GDM1 (cell line): ENCODE results near the gene INO80B.
"Not testable (repeated sequence)": the region's sequence is repeated elsewhere in the genome, so short reads cannot be mapped to it uniquely, and the experiment has no call there.

ENCODE experiments used
- DNase-seq: peaks from one replicate; lab custom pipeline; 2025; lab: John Stamatoyannopoulos, UW

INO80B gene

DNA sequence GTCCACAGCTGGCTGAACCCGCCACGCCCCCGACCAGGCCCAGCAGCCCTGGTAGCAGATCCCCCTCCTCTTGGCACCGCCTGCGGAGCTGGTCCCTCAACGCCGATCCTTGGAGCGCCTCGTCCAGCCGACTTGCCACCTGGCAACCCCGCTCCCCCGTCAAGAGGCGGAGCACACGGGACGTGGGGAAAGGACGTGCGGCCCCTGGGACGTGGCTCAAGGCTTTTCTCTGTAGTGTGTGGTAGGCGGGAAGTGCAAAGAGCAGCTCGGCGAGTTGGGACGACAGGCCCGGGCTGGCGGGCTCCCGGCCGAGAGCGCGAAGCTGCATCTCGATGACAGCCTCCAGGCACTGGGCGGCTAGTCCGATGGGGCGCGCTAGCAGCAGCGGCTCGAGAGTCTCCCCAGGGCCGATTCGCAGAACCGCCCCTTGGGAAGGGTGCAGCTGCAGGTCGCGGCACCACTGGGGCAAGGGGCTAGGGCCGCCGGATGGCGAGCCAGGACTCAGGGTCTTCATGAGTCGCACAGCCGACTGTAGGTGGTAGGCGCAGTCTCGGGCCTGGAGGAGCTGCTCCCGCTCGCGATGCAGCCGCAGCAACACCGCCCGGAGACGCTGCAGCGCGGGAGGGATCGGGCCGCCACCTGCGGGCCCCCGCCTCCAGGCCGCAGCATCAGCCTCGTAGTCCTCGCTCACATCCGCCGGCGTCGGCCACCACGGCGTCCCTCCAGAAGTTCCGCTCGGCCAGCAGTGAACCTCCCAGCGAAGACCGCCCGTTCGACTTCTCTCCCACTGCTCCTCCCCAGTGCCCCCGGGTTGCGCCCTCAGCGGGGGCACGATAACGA lies 27.3 kb downstream of the INO80B start:
- DNase-seq = no peak

DNA sequence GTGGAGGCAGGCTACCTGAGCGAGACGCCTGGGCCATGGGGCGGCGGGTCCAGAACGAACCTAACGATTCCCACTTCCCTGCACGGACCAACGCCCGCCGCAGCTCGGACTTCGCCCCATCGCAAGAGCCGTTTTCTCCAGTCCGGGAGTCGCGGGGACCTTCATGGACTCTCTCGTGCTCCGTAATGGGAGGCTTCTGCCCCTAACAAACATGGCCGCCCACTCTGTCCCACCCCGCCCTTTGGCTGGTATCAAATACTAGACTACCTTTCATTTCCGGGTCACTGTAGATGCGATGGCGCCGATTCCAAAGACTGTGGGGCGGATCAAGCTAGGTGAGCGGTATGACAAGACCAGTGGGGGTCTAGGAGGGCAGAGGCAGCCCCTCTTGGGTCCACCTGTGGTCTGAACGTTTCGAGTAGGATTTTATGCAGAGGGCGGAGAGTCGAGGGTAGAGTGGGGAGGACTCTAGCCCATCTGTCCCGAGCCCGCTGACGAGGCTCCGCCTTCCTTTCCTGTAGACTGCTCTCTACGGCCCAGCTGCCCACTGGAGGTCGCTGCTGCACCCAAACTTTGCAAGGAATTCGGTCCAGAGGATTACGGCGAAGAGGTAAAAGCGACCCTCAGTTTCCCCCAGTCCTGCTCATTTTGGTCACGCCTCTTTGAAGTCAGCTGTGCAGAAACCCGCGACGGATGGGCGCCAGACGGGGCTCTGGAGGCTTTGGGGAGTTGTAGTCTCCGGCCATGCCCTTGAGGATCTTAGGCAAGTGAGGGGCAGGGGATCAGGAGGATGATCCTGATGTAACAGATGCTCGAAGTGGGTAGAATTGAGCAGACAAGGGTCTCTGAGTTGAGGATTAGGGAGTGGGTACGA lies 28.2 kb downstream of the INO80B start, which contains the start of the genes CCDC142 and TTC31:
CCDC142 (minus strand) TSS at position 198 of the 874 bp plus-strand sequence; CDS start at position 37, 161 bp downstream.
TTC31 (plus strand) TSS at position 281 of the 874 bp plus-strand sequence; CDS start at position 296, 15 bp downstream.
- peak; percentile 87 for DNase-seq

DNA sequence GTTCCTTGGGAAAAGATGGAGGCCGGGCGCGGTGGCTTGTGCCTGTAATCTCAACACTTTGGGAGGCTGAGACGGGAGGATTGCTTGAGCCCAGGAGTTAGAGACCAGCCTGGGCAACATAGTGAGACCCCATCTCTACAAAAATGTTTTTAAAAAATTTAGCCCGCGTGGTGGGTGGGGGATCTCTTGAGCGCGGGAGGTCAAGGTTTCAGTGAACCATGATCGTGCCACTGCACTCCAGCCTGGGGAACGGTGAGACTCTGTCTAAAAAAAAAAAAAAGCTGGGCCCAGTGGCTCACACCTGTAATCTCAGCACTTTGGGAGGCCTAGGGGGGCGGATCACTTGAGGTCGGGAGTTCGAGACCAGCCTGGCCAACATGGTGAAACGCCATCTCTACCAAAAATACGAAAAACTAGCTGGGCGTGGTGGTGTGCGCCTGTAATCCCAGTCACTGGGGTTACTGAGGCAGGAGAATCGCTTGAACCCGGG lies 28.8 kb downstream of the INO80B start:
- DNase-seq = not testable (repeated sequence)

DNA sequence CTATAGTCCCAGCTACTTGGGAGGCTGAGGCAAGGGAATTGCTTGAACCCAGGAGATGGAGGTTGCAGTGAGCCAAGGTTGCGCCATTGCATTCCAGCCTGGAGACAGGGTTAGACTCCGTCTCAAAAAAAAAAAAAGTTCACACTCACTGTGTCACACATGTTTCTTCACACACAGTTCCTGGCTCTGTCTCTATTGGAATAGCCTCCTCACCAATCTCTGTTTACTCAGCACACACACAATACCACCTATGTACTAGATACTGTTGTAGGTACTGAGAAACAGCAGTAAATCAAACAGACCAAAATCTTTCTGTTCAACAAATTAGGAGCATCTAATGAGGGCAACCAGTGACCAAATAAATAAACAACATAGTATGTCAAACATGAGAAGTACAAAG lies 31.3 kb downstream of the INO80B start:
- no peak for DNase-seq

DNA sequence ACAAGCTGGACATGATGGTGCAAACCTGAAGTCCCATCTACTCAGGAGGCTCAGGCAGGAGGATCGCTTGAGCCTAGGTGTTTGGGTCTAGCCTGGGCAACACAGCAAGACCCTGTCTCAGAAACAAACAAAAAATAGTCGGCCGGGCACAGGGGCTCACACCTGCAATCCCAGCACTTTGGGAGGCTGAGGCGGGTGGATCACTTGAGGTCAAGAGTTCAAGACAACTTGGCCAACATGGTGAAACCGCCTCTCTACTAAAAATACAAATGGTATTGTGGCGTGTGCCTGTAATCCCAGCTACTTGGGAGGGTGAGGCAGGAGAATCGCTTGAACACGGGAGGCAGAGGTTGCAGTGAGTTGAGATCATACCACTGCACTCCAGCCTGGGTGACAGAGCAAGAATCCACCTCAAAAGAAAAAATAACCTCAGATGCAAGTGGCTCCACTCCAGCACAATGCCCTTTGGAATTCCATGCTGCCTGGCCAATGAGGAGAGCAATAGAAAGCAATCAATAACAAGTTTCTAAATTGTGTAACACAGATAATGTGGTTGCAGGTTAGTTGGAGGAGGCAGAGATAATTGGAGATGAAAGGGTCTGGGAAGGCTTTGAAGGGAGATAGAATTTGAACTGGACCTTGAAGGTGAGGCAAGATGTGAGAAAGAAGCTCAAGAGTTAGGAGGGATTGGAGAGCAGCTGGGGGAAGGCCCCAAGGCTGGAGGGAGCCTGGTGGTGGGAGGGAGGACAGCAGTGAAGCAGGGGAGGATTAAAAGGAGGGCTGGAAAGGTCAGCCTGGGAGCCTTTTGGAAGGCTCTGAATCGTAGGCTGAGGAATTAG lies 34.0 kb downstream of the INO80B start:
- DNase-seq = no peak

DNA sequence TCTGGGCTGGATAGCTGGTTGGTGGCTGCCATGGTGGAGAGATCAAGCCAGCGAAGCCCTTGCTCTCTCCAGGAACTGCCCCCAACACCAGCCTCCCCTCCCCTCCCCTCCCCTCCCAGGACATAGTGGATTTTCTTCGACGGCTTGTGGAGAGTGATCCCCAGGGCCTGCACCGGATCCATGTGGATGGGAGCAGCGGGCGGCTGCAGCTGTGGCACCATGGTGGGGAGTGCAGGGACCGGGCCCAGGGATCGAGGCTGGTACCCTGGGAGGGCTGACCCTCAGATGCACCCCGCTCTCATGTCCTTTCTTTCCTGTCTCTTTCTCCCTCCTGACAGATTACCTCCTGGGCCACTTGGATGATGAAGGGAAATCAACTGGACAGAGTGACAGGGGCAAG lies 35.0 kb downstream of the INO80B start:
- DNase-seq = no peak

DNA sequence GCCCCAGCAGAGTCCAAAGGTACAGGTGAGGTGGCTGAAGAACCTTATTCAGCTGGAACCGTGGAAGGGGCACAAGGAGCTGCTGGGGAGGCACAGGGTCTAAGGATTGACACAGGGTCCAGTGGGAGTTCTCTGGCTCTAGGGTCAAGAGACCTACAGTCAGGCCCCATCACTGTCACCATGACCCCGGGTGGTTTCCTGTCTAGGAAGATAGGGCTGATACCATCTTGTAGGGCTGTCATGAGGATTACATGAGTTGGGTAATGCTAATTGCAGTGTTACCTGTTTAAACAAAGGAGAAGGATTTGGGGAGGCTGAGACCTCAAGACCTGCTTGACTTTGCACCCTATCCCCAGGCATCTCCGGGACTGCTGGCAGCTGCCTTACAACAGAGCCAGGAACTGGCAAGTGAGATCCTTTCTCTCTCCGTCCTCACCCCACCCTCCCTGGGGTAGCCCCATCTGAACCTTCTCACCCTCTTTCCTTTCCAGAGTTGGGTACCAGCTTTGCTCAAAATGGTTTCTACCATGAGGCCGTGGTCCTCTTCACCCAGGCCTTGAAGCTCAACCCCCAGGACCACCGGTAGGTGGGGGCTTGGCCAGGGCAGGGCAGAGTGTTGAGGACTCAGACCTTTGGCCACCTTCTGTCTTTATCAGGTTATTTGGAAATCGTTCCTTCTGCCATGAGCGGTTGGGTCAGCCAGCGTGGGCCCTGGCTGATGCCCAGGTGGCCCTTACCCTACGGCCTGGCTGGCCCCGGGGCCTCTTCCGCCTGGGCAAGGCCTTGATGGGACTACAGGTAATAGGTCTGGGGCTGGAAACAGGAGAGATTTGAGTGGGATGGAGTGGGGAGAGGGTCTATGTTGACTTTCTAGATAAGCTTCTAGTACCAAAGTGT lies 37.0 kb downstream of the INO80B start:
- no peak for DNase-seq

DNA sequence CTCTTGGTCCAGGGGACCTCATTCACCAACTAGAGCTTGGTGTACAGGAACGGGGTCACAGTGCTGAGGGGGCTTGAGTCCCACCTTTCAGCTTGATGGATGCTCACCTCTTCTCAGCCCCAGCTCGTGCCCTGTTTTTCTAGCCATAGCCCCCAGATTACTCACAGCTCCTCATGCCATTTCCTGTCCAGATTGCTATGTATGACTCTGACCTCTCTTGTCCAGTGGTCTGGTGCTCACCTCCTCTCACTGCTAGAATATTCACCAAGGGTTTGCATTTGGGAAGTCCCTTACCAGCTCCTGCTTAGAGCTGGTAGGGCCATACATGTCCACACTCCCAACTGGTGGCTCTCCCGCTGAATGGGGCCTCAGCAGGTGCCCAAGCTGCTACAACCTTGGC lies 38.7 kb downstream of the INO80B start:
- no peak for DNase-seq

DNA sequence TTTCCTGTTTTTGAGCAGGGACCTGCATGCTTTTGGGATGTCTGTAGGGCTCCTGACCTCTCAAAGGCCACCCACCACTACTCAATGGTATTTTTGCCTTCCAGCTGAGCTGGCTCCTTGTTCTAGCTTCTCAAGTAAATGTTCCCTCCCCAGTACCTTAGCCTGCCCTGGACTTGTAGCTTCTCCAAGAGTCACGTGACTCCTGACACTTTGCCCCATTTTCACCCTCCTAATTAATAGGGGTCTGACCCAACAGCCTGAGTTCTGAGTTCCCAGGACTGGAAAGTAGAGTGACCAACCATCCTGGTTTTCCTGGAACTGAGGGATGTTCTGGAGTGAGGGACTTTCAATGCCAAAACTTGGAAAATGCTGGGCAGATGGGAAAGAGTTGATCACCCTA lies 40.6 kb downstream of the INO80B start:
- DNase-seq = no peak

DNA sequence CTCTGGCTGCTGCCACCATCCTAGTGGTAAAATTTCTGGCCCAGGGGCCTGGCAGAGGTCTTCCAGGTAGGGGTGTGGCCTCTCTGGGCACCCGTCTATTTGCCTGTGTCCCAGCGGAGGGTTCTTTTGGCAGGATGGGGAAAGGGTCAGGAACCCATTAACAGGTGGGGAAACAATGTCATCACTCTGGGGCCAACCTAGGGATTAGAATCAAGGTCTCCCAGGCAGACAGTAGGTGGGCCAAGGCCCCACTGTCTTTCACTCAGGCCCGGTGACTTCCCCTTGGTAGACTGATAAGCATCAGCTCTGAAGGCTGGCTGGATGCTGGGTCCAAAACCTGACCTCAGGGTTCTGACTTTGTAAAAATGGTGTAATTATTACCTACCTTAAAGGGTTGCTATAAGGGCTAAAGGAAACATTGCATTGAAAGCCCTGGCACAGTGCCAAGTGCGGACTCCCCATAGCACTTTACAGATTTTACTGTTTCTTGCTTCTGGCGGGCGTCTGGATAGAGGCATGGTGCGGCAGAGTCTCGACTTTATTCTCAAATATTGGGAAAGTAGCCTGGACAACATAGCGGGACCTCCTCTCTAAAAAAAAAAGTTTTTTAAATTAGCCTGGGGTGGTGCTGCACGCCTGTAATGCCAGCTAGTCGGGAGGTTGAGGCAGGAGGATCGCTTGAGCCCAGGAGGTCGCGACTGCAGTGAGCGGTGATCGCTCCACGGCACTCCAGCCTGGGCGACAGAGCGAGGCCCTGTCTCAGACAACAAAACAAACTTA lies 42.3 kb downstream of the INO80B start:
- DNase-seq = no peak

DNA sequence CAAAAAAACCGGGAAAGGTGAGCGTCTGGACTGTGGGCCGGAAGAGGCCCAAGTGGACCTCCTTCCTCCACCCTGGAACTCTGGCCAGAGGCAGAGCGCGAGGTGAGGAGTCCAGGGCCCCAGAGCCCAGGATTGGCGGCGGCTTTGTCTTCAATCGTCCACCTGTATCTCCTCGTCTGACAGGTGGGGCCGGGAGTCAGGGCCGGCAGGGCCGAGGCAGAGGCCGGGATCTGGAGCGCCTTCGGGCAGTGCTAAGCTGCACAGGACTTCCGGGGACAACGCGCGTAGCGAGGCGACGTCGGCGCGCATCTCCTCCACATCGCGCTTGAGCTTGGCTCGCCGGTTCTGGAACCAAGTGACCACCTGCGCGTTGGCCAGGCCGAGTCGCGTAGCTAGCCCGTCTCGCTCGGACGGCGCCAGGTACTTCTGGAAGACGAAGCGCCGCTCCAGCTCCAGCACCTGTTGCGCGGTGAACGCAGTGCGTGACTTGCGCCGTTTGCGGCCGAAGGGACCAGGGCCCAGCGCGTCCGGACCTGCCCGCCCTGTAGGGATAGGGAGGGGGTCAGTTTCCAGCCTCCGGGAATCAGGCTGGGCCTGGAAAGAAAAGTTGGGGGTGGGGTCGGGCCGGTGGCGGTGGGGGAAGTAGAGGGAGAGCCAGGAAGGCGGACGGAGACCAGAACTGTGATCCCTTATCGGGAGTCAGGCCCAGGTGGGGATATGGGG lies 43.1 kb downstream of the INO80B start:
- no peak for DNase-seq

DNA sequence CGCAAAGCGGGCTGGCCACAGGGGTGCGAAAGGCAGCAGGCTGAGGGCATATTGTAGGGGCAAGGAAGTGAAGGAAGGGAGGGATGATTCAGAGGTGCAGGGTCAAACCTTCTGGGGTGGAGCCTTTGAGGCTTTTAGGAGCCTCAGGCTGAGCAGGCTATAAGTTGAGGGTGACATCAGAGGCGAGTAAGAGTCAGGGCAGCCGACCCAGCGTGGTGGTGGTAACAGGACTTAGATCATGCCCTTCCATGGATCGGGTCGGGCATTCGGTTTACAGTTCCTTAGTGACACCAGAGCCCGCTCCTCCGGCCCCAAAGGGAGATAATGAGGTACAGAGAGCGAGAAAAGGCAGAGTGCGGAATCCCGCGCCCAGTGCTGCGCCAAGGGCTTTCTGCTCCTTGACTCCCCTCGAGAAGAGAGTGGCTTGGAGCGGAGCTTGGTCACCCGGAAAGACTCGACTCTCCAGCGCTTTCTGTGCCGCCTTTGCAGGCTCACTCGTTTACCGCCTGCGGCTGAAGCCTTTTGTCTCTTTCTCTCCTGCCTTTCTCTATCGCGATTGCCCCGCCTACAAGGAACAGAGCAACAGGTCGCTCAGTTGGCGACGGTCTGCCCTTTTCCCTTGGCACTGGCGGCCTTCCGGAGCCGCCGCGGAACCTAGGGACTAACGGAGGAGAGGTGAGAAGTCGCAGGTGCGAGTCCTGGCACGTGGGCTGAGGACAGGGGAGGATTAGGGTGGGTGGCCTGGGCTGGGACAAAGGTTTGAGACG lies 43.8 kb downstream of the INO80B start:
- DNase-seq = no peak

DNA sequence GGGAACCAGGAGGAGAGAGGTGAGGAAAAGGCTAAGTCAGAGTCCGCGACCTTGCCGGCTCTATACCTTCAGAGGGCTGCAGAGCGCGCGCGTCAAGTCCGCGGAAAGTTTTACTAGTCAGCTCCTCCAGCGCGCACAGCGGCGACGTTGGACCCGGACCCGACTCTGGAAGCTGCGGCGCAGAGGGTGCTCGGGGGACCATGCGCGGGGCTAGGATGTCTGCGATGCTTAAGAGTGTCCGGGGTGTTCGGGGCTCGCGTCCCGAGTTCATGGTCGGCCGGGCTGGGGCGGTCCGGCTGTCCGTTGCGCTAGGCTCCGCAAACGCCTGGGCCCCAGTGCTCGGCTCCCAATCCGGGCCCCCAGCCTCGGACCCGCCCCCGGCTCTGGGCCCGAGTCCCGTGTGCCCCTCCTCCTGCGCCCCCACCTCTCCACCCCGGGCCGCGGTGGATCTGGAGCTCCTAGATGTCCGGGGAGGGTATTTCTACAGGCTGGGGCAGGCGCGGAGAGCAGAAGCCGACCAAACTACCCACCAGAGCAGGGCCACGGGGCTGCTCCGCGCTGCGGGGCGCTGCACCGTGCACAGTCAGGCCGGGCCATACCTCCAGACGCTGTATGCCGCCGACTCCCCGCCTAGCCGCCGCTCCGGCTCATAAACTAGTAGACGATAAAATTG lies 44.5 kb downstream of the INO80B start, which contains the start of gene LBX2:
LBX2 (minus strand) TSS at position 337 of the 673 bp plus-strand sequence; CDS start at position 271, 66 bp downstream.
- DNase-seq = no peak

DNA sequence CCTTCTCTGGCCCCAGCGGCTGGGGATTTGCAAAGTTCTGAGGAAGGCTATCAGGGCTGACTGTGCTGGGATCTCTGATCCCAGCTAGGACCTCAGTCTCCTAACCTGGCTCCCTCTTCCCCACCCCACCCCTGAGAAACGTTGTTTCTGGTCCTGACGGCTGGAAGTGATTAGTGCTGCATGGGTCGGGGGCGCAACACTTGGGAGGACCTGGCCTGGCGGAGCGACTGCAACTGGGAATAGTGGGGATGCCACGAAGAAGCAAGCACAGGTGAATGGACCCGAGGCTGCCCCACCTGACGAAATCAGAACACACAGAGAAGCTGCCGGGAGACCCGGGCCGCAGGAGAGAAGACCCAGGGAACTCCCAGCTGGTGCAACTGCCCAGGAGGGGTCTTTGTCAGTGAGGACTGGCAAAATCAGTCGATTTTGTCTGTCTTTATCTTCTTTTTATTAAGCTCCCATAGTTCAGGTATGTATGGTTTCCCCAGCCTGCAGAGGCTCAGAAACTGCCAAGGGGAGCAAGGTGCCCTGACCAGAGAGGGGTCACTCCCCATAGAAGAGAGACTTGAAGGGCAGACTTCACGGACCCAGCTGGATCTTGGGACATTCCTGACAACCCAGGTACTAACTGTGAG lies 45.2 kb downstream of the INO80B start:
- no peak for DNase-seq

DNA sequence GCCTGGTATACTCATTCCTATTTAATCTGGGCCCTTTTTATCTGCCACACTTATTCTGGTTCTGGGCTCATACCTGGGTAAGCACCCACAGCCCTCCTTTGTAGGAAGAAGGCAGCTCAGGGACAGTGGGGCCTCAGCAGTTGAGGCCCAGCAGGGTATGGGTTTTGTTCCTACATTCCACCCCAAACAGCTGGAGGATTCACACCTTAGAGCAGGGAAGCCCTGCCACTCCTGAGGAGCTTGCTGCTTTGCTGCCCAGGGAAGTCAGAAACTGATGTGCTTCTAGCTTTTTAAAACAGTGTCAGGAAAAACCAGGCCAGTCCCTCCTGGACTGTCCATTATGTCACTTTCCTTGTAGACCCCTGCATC lies 45.7 kb downstream of the INO80B start:
- DNase-seq = no peak

DNA sequence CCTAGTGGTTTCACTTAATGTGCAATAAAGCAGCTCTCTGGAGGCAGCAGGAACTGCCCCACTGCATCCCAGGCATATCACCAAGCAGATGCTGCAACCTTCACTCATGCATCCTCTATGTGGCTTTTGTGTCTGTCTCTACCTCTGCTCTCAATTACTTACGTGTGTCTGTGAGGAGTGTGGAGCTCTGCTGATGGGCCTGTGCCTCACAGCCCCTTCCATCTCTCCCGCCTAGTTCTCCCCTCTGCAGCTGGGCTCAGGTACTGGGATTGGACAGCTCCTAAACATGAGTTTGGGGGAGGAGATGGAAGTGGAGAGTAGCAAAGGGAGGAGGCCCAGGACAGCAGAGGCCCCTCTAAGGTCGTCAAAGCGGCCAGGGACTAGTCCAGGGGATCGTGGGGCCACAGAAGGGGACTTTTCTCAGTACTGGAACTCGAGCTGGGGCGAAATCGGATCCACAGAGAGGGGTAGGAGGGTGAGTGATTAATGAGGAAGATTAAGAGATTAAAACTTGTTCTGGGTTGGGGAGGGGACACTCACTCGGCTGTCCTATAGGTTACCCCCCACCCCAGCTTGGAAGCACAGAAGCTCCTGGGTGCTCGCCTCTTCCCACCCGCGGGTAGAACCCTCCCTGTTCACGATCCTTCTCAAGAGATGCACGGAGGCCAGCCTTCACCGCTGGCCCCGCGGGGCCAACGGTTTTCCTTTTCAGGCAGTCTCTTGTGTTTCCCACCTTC lies 46.6 kb downstream of the INO80B start:
- DNase-seq = no peak
